GM18526 (cell line): ENCODE measurements around the gene MGAT4A.

Experiments
- POLR2A ChIP-seq: IDR thresholded peaks from 3 replicates; pipeline ENCODE4 v1.6.1; 2011; ENCODE audit not compliant: insufficient read length; ENCODE audit errors: extremely low read depth

MGAT4A gene

DNA sequence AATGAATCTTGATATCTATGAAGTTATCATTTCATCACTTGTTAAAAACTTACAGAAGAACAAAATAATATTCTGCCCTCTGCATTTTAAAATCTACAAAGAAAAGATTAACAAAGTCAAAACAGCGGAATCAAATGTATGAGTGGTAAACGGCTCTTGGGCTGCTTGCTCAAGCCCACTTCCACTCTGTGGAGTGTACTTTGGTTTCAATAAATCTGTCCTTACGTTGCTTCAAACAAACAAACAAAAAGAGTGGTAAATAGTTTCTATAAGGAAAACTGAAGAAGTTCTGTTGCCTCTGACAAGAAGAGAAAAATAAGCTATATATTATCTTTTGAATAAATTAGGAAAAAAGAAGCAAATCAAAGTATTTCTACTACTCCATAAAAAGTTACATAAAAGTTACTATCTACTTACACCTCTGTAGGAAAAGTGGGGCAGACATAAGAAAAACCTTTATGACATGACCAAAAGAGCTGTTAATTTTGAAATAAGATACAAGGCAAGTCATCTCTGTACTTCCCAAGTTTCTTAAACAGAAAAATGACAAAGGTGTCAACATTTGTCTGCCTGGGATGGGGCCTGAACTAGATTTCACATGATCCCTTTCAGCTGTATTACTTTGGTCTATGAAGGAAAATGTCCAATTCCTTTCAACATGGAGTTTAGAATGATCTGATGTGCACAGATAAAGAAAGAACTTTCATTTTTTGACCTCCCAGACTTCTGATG, 56.5 kb downstream of the MGAT4A start:
- TF ChIP-seq POLR2A = no peak

DNA sequence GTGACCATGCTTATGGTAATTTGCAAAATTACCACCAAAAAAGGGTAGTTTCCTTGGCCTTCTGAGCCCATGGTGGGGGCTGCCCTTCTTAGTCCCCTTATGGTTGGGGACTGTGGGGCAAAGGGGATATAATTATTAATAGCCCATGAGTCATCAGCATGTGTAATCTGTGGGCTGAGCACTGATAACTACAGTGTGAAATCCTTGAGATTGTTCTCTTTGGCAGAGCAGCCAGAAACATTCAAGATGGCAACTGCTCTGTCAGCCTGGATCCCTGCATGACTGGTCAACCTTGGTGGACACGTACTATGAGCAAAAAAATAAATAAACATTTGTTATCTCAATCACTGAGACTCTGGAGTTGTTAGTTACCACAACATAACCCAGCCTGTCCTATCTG, 61.3 kb downstream of the MGAT4A start:
- no peak for TF ChIP-seq POLR2A

DNA sequence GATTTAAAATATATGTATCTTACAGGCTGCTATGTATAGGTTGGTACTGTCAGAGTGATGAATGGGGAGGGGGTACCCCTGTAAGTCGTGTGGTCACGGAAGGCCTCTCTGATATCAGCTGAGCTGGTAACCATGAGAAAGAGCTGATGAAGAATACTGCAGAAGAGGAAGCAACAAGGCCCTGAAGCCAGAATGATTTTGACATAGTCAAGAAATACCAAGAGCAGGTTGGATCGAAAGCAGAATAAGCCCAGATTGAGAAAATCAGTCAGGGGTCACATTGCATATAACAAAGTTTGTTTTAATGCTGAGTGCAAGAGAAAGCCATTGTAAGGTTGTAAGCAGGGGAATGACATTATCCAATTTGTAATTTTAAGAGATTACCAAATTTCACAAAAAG, 65.3 kb downstream of the MGAT4A start:
- no peak for TF ChIP-seq POLR2A

DNA sequence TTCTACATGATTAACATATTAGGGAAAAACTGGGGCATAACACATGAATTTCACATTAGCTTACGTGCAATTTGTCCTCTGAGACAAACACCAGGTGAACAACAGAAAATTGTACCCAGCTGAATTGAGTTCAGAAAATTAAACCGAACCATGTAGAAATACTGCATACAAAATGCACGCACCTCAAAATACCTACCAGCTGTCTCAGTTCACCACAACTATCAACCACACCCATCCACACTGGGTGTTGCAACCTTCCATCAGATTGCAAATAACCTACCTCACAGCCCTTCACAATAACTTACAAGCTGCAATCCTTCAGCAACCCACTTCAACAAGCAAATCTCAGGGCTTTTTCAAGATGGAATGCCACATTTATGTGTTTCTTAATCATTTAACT, 66.6 kb downstream of the MGAT4A start:
- no peak for TF ChIP-seq POLR2A

DNA sequence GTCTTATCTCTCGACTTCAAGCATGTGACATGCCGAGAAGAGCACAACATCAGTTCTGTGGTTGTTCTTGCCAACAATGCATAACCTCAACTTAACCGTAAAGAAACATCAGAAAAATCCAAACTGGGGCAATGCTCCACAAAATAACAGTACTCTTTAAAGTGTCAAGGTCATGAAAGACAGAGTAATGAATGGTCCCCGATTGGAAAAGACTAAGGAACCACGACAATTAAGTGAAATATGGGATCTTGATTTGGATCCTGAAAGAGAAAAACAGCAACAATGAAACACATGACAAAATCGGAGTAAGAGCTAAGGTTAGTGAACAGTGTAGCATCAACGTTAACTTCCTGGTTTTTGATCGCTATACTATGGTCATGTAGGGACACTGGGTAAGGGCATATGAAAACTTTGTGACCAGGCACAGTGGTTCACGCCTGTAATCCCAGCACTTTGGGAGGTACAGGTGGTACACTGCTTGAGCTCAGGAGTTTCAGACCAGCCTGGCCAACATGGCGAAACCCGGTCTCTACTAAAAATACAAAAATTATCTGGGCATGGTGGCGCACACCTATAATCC, 67.3 kb downstream of the MGAT4A start:
- TF ChIP-seq POLR2A = no peak

DNA sequence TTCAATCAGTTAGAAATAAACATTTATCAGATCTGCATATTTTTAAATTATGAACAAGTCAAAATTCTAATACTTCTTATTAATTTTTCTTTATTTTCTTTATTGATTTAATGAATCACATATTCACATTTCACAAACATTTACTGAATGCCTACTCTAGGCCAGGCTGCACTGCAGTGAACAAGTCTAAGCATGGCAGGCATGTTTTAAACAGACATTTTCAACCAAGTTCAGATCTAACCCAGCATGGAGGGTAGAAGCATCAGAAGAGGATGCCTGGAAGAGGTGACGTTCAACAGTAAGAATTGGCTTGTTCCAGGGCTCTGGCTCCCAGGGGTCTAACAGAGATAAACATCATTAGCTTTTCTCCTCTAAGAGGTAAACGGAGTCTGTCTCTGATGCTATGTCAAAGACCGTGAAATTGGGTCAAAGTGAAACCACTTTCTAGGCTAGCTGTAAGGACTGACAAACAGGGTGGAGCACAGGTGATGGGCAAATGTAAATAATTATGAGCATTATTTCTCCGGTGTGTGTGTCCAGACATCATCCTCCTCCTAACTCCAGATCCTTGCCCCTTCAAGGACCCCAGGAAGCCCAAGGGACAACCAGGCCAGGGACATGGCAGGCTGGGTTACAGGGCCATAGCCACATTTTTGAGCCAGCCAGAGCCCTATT, 72.0 kb downstream of the MGAT4A start:
- no peak for TF ChIP-seq POLR2A

DNA sequence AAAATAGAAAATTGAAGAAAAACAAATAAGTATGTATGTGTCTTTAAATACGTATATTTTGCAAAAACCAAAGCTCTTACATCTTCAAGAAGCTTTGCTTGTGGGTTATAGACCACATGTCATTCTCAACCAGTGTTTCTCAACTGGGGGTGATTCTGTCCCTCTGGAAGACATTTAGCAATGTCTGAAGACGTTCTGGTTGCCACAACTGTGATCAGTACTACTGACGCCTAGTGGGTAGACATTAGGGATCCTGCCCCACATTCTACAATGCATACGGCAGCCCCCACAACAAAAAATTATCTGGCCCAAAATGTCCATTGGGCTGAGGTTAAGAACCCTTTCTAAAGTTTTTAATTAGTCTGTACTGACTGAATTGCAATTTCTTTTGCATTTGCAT, 74.1 kb downstream of the MGAT4A start:
- no peak for TF ChIP-seq POLR2A

DNA sequence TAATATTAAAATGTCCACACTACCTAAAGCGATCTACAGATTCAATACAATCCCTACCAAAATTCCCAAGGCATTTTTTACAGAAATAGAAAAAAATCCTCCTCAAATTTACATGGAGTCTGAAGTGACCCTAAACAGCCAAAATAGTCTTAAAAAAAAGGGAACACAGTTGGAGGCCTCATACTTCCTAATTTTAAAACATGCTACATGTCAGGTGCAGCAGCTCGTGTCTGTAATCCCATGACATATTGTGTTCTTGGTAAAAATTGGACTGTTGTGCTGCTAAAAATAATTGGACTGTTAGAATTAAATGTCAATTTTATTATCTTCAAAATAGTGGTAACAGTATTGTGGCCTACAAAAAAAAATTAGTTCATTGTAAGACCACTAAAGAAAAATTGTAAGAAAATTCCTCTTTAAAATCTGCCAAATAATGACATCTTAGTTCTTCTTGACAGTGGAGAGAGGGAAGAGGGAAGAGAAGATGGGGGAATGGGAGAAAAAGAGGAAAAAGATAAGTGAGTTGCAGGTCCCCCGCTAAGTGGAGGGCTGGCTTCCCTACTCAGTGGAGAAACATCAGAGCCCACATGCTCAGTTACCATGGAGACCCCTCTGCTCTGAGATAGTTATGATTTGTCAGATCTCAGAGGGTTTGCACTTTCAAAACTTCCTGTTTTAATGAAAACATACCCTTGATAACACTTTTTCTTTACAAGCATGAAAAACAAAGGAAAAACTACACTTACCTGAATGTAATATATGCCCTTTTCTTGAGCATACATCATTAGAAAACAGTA, 76.0 kb downstream of the MGAT4A start:
- TF ChIP-seq POLR2A = no peak

DNA sequence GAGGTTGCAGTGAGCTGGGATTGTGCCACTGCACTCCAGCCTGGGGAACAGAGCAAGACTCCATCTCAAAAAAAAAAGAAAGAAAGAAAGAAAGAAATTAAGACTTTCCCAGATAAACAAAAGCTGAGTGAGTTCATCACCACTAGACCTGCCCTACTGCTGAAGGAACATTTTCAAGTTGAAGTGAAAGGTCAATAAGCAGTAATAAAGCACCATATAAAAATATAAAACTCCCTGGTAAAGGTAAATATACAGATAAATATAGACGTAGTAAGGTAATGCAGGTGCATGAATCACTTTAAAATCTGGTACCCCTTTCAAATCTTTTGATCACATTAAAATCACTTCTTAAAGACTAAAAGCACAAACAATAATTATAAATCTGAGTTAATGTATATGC, 79.9 kb downstream of the MGAT4A start:
- no peak for TF ChIP-seq POLR2A

DNA sequence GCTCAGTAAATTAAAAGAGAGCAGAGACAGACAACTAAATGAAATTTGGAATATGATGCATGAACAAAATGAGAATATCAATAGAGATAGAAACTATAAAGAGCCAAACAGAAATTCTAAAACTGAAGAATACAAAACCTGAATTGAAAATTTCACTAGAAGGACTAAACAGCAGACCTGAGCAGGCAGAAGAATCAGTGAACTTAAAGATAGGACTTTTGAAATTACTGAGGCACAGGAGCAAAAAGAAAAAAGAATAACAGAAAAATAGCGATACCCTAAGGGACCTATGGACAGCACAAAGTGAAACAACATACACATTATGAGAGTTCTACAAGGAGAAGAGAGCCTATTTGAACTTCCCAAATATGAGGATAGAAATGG, 80.9 kb downstream of the MGAT4A start:
- no peak for TF ChIP-seq POLR2A

DNA sequence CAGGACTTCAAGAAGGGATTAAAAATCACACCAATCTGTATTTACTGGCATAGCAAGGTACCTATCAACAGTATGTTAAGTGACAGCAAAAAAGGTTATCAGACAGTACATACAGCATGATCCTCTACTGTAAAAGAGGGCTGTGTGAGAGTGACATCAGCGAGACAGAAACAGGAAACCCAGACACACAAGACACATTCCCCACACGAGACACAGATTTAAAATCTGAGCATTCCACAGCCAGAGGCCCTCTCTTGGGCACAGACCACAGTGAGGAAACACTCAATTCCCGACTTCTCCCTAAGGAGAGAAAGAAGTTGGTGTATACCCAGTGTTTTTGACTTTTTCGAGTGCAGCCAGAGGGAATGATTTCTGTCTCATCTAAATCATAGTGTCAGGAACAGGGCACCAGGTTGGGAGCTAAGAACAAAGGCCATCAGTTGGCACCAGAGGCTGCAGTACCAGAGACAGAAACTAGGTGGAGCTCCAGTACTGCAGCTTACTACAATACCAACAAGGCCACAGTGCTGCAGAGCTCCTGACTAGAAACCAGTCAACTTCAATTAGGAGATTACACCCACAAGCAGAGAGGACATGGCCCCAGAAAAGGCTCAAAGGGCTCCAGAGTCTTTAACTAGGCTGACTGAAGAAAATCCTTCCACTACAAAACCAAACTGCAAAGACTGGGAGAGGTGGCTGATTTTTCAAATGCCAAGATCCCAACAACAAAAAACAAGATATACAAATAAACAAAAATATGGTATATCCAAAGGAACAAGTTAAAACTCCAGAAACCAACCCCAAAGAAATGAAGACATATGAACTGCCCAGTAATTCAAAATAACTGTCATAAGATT, 81.6 kb downstream of the MGAT4A start:
- no peak for TF ChIP-seq POLR2A

DNA sequence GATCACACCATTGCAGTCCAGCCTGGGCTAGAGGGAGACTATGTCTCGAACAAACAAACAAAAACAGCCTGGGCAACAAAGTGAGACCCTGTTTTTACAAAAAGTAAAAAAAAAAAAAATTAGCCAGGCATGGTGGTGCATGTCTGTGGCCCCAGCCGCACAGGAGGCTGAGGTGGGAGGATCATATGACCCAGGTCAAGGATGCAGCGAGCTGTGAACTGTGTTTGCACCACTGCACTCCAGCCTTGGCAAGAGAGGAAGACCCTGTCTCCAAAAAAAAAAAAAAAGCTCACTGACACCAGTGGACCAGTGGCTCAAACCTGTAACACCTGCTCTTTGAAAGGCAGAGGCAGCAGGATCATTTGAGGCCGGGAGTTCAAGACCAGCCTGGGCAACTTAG, 82.5 kb downstream of the MGAT4A start:
- no peak for TF ChIP-seq POLR2A

DNA sequence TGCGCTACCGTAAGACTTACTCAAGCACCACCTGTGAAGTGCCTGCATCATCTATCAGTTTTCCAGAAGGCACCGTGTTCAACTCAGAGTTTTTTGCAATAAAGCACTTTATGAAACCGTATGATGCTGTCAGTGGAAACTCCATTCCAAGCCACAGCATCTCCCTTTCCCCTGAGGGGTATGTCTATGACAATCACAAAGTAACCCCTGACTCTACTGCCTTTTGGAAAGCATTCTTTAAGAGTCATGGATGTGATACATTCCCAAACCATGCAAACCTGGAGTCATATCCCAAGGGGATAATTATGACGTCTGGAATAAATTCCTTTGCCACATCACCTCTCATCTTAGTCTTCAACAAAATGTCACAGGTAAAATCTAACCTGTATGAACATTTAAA, 83.3 kb downstream of the MGAT4A start:
- no peak for TF ChIP-seq POLR2A

DNA sequence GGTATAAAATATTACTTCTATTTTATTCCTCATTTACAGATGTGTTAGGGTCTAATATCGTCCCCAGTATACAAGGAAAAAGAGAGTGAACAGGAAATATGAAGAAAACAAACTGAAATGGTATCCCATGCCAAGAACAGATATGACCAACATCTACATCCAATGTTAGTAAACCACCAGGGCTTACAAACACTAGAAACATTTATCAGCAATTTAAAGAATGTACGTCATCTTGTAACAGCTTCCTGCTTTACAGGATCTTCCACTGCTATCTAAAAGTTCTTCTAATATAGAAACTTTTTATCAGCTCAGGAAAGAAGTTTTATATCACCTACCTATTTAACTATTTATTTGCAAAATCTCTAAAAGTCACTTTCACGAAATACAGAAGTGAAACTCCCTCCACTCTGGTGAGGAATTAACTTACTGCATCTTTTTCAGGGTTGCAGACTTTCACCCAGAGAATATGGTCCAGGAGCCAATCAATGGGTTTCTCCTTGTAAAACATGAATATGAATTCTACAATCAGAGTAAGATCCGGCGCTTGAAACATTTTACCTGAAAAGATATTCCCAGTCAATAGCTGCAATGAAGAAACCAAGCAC, 87.3 kb downstream of the MGAT4A start:
- no peak for TF ChIP-seq POLR2A
